Measurements from ENCODE around the gene PDIA5.

PDIA5 gene

DNA sequence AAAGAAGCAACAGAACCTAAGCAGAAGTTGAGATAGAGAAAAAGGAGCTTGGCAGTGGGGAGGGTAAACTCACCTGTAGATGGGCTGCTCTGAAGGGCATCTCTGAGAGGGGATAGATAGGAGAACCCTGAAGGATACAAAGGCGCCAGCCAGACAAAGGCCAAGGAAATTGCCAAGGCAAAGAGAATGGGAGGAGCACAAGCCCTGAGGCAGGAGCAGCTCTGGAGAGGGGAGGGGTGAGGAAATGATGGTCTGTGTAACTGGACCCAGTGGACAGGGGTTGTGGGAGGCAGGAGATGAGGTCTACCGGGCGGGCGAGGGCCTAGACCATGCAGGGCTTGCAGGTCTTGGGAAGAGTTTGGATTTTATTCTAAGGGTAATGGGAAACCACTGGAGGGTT is 2.3 kb upstream of the PDIA5 start:
- TF ChIP-seq, protein P1, sequence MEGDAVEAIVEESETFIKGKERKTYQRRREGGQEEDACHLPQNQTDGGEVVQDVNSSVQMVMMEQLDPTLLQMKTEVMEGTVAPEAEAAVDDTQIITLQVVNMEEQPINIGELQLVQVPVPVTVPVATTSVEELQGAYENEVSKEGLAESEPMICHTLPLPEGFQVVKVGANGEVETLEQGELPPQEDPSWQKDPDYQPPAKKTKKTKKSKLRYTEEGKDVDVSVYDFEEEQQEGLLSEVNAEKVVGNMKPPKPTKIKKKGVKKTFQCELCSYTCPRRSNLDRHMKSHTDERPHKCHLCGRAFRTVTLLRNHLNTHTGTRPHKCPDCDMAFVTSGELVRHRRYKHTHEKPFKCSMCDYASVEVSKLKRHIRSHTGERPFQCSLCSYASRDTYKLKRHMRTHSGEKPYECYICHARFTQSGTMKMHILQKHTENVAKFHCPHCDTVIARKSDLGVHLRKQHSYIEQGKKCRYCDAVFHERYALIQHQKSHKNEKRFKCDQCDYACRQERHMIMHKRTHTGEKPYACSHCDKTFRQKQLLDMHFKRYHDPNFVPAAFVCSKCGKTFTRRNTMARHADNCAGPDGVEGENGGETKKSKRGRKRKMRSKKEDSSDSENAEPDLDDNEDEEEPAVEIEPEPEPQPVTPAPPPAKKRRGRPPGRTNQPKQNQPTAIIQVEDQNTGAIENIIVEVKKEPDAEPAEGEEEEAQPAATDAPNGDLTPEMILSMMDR (IDR thresholded peaks at IDR 0.05; ENCODE audit: low read depth, low read length), result no peak

DNA sequence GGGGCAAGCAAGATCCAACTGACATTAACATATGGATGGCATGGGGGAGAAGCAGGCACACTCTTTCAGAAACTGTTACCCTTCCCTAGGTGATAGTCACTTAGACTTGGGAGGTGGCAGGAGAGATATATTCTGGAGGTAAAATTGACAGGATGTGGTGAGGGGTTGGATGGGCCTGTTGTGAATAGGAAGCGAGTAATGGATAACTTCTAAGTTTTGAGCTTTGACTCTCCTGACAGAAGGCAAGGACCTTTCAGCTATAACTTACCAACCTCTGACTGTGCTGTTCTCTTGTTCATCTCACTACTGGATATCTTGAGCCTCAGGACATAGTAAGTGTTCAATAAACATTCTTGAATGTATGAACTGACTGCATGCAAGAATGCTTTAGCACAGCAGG is 1.9 kb upstream of the PDIA5 start:
- no peak for DNase-seq (ENCODE audit: extremely low read depth, low read depth)
- TF ChIP-seq, protein P1 (IDR thresholded peaks at IDR 0.05; ENCODE audit: low read depth, low read length), result no peak

More for the DNA sequence above, 2.3 kb upstream of the PDIA5 start:
- no peak for DNase-seq (ENCODE audit: extremely low read depth, low read depth)

DNA sequence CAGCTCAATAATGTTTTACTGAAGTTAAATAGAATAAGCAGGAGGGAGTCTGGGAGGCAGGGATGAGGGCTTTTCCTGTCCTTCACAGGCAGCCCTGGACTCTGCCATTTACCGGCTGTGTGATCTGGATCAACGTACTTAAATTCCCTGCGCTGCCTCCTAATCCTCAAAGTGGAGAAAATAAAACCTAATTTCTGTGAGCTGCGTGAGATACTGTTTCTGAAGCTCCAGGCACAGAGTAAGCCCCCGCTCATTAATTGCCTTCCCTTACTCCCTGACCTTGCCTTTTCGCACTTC is 278 bp upstream of the PDIA5 start:
- DNase-seq (ENCODE audit: extremely low read depth, low read depth), result no peak
- TF ChIP-seq, protein P1 (IDR thresholded peaks at IDR 0.05; ENCODE audit: low read depth, low read length), result no peak

DNA sequence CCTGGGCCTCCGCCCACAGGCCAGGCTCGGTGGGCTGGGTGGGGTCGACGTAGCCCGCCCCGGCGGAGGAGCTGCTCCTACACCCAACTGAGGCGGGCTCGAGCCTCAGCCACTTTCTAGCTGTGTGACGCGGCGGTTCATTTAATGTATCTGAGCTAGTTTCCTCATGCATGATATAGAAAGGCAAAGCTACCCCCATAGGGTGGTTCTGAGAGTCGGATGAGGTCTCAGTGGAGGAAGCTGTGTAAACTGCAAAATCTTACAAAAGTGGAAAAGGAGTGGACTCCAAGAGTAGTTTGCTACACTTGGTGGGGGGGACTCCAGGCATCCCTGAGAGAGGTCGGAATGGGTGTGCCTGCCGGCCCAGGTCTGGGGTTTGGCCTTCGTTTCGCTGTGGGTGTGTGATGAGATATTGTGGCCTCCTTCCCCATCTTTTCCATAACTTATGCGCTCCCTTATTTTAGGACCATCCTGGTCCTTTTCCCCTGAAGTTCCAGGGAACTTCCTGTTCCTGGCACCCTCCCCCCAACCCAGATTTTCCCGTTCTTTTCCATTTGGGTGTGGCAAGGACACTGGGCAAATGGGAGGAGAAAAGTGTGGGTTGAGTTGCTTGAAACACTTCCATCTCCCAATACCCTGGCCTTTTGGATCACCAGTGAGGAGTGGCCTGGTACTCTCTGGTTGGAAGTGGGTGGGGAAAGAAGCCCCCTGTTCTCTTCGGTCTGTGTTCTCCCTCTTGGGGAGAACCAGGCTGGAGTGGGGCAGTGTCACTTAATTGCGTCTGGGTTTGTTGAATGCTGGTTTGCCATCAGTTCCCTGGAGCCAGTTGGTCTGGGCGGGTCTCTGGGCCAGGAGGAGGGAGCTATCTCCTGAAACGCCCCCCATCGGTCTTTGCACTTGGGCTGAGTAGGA is 1.1 kb downstream of the PDIA5 start:
- TF ChIP-seq, protein P1 (IDR thresholded peaks at IDR 0.05; ENCODE audit: low read depth, low read length), result no peak
- DNase-seq (ENCODE audit: extremely low read depth, low read depth), result no peak

DNA sequence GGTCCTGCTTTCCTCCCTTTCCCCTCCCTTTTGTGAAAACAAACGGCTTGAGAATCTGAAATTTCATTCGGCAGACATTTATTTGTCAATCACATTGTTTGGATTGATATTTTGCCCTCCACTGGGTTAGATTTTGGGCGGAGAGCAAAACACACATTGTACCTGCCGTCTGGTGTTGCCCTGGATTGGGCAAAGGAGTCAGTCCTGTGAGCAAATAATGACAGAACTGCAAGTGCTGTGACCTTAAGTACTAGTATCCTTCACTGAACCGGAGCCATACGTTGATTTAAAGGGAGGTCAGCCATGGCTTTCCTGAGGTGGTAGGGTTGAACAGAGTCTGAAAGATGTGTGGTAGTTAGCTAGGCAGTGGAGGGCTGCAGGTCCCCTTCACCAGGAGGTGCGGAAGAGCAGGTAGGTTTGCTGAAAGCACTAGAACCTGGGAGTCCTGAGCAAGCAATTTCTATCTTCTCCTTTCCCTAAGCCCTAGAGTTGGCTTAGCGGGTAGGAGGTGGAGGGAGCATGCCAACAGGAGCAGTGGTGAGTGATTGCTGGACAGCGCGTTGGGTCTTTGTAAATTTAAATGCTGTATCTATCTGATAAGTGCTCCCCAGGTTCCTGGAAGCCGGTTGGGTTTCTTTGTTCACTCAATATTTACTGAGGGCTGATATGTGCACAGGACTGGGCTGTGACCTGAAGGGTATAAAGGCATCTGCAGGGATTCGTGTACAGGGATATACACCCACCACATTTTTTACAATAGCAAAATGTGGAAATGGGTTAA is 2.0 kb downstream of the PDIA5 start:
- DNase-seq (ENCODE audit: extremely low read depth, low read depth), result no peak
- TF ChIP-seq, protein P1 (IDR thresholded peaks at IDR 0.05; ENCODE audit: low read depth, low read length), result no peak

DNA sequence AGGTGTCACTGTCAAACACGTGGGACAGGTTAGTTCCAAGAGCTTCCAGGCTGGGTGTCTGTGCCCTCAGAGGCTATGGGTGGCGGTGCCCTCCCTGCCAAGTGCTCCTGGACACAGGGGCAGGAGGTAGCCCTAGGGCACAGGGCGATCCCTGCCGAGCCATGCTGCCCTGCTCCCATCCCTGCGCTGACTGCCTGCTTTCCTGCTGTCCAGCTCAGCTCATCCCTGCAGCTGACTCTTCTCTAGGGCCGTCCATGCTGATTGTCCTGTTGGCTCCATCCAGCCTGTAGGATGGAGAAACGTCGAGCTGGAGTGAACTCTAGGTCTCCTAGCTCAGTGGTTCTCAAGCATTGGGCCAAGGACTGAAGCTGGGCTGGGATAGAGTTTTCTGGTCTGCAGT is 3.7 kb downstream of the PDIA5 start:
- TF ChIP-seq, protein P1 (IDR thresholded peaks at IDR 0.05; ENCODE audit: low read depth, low read length), result no peak
- DNase-seq (ENCODE audit: extremely low read depth, low read depth), result no peak

DNA sequence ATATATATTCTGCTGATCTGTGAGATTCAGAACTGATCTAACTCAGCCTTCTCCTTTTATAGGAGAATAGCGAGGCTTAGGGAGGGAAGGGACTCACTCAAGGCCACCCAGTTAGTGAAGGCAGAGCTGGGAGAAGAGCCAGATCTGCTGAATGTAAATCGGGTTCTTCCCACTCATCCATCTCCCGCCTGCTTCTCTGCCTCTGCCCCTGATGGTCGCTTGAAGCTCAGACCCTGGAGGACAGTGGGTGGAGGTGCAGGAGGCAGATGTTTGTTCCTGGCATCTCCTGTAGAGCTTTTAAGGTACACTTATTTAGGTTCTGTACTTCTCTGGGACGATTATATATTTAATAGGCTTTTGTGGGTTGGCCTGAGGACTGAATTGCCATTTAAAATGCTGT is 4.3 kb downstream of the PDIA5 start:
- DNase-seq (ENCODE audit: extremely low read depth, low read depth), result no peak
- TF ChIP-seq, protein P1 (IDR thresholded peaks at IDR 0.05; ENCODE audit: low read depth, low read length), result no peak
